HEK293 (cell line): ENCODE results near the gene PTPN6.

Experiments used
- GLI4 ChIP-seq: fragments of 450-650 bp; formaldehyde crosslinking; IDR thresholded peaks from 2 replicates; pipeline ENCODE4 v1.5.1; 2016; ENCODE audit warnings: missing biosample characterization, missing genetic modification characterization
- GLIS1 ChIP-seq: fragments of 450-650 bp; formaldehyde crosslinking; IDR thresholded peaks from 2 replicates; pipeline ENCODE4 v1.5.1; 2016; ENCODE audit warnings: missing biosample characterization, missing genetic modification characterization
- KLF9 ChIP-seq: fragments of 450-650 bp; formaldehyde crosslinking; IDR thresholded peaks from 2 replicates; pipeline ENCODE4 v1.5.1; 2016; ENCODE audit warnings: missing biosample characterization, missing genetic modification characterization, low read depth
- MYNN ChIP-seq: fragments of 450-650 bp; formaldehyde crosslinking; IDR thresholded peaks from 2 replicates; pipeline ENCODE4 v1.5.1; 2016; ENCODE audit warnings: missing biosample characterization, missing genetic modification characterization, borderline replicate concordance
- OSR2 ChIP-seq: fragments of 450-650 bp; formaldehyde crosslinking; IDR thresholded peaks from 2 replicates; pipeline ENCODE4 v1.5.1; 2016; ENCODE audit warnings: missing biosample characterization, missing genetic modification characterization
- PRDM6 ChIP-seq: fragments of 450-650 bp; formaldehyde crosslinking; IDR thresholded peaks from 2 replicates; pipeline ENCODE4 v1.5.1; 2017; ENCODE audit warnings: missing biosample characterization, missing genetic modification characterization
- RBAK ChIP-seq: fragments of 450-650 bp; formaldehyde crosslinking; IDR thresholded peaks from 2 replicates; pipeline ENCODE4 v1.5.1; 2016; ENCODE audit warnings: missing biosample characterization, missing genetic modification characterization
- SETDB1 ChIP-seq: IDR thresholded peaks from one replicate; pipeline ENCODE4 v1.6.1; 2017; ENCODE audit warnings: mild to moderate bottlenecking, low read length, moderate library complexity, mixed read lengths; ENCODE audit not compliant: insufficient read length
- SP2 ChIP-seq: fragments of 450-650 bp; formaldehyde crosslinking; IDR thresholded peaks from 2 replicates; pipeline ENCODE4 v1.5.1; 2016; ENCODE audit warnings: missing biosample characterization, missing genetic modification characterization
- TCF7L2 ChIP-seq: IDR thresholded peaks from 2 replicates; pipeline ENCODE4 v1.6.1; 2011; ENCODE audit warnings: low read depth, mild to moderate bottlenecking, inconsistent platforms, low read length, moderate library complexity, borderline replicate concordance
- ZFP37 ChIP-seq: fragments of 450-650 bp; formaldehyde crosslinking; IDR thresholded peaks from 2 replicates; pipeline ENCODE4 v1.5.1; 2016; ENCODE audit warnings: missing biosample characterization, missing genetic modification characterization
- ZNF114 ChIP-seq: fragments of 450-650 bp; formaldehyde crosslinking; IDR thresholded peaks from 2 replicates; pipeline ENCODE4 v1.5.0; 2017; ENCODE audit warnings: missing biosample characterization, missing genetic modification characterization
- ZNF16 ChIP-seq: fragments of 450-650 bp; formaldehyde crosslinking; IDR thresholded peaks from 2 replicates; pipeline ENCODE4 v1.5.1; 2016; ENCODE audit warnings: low read depth, missing biosample characterization, missing genetic modification characterization
- ZNF214 ChIP-seq: fragments of 450-650 bp; formaldehyde crosslinking; IDR thresholded peaks from 2 replicates; pipeline ENCODE4 v1.5.1; 2017; ENCODE audit warnings: missing biosample characterization, mild to moderate bottlenecking, missing genetic modification characterization, borderline replicate concordance
- ZNF266 ChIP-seq: fragments of 450-650 bp; formaldehyde crosslinking; IDR thresholded peaks from 2 replicates; pipeline ENCODE4 v1.5.1; 2016; ENCODE audit warnings: missing biosample characterization, missing genetic modification characterization, low read depth
- ZNF350 ChIP-seq: fragments of 450-650 bp; formaldehyde crosslinking; IDR thresholded peaks from 2 replicates; pipeline ENCODE4 v1.5.0; 2017; ENCODE audit warnings: missing biosample characterization, mild to moderate bottlenecking, missing genetic modification characterization
- ZNF366 ChIP-seq: fragments of 450-650 bp; formaldehyde crosslinking; conservative IDR thresholded peaks from 2 replicates; pipeline ENCODE4 v1.5.1; 2016; ENCODE audit warnings: missing biosample characterization, missing genetic modification characterization
- ZNF404 ChIP-seq: fragments of 450-650 bp; formaldehyde crosslinking; IDR thresholded peaks from 2 replicates; pipeline ENCODE4 v1.5.1; 2017; ENCODE audit warnings: missing biosample characterization, missing genetic modification characterization
- ZNF510 ChIP-seq: fragments of 450-650 bp; formaldehyde crosslinking; IDR thresholded peaks from 2 replicates; pipeline ENCODE4 v1.5.1; 2018; ENCODE audit warnings: mild to moderate bottlenecking, missing genetic modification characterization, missing biosample characterization; ENCODE audit not compliant: insufficient replicate concordance
- ZNF544 ChIP-seq: fragments of 450-650 bp; formaldehyde crosslinking; IDR thresholded peaks from 2 replicates; pipeline ENCODE4 v1.5.0; 2017; ENCODE audit warnings: missing biosample characterization, missing genetic modification characterization
- ZNF558 ChIP-seq: fragments of 450-650 bp; formaldehyde crosslinking; IDR thresholded peaks from 2 replicates; pipeline ENCODE4 v1.5.1; 2016; ENCODE audit warnings: missing biosample characterization, missing genetic modification characterization
- ZNF626 ChIP-seq: fragments of 450-650 bp; sonication (Bioruptor Pico); formaldehyde crosslinking; IDR thresholded peaks from 2 replicates; pipeline ENCODE4 v1.5.1; 2018; ENCODE audit warnings: missing biosample characterization, missing genetic modification characterization, inconsistent platforms
- ZNF704 ChIP-seq: fragments of 450-650 bp; formaldehyde crosslinking; IDR thresholded peaks from 2 replicates; pipeline ENCODE4 v1.5.1; 2016; ENCODE audit warnings: missing biosample characterization, missing genetic modification characterization
- ZNF707 ChIP-seq: fragments of 450-650 bp; formaldehyde crosslinking; IDR thresholded peaks from 2 replicates; pipeline ENCODE4 v1.5.1; 2016; ENCODE audit warnings: missing biosample characterization, missing genetic modification characterization
- ZNF768 ChIP-seq: fragments of 450-650 bp; formaldehyde crosslinking; IDR thresholded peaks from 2 replicates; pipeline ENCODE4 v1.5.1; 2018; ENCODE audit warnings: missing biosample characterization, mild to moderate bottlenecking, missing genetic modification characterization
- ZNF776 ChIP-seq: fragments of 450-650 bp; formaldehyde crosslinking; IDR thresholded peaks from 2 replicates; pipeline ENCODE4 v1.5.0; 2017; ENCODE audit warnings: missing biosample characterization, missing genetic modification characterization, borderline replicate concordance
- ZNF792 ChIP-seq: fragments of 450-650 bp; formaldehyde crosslinking; IDR thresholded peaks from 2 replicates; pipeline ENCODE4 v1.5.1; 2016; ENCODE audit warnings: missing biosample characterization, missing genetic modification characterization
- ZSCAN5A ChIP-seq: fragments of 450-650 bp; formaldehyde crosslinking; IDR thresholded peaks from 2 replicates; pipeline ENCODE4 v1.5.1; 2016; ENCODE audit warnings: missing biosample characterization, missing genetic modification characterization
- TF ChIP-seq, protein P1 (sequence below): fragments of 450-650 bp; formaldehyde crosslinking; IDR thresholded peaks from 2 replicates; pipeline ENCODE4 v1.5.0; 2017; ENCODE audit warnings: missing biosample characterization, missing genetic modification characterization, borderline replicate concordance
- TF ChIP-seq, protein P2 (sequence below): fragments of 450-650 bp; formaldehyde crosslinking; IDR thresholded peaks from 2 replicates; pipeline ENCODE4 v1.5.1; 2016; ENCODE audit warnings: missing biosample characterization, missing genetic modification characterization
- TF ChIP-seq, protein P3 (sequence below): fragments of 450-650 bp; formaldehyde crosslinking; IDR thresholded peaks from 2 replicates; pipeline ENCODE4 v1.5.1; 2016; ENCODE audit warnings: missing biosample characterization, missing genetic modification characterization

The PTPN6 gene

GRCh38 chr12:6904280-6905276 lies 46.6 kb upstream of the PTPN6 start, which contains the start of gene LRRC23 (continued):
- no peak for TF ChIP-seq ZNF16 (tag by site-specific recombination)
- TF ChIP-seq ZNF366, result peak; percentile 60
- no peak for TF ChIP-seq ZNF404 (tag by site-specific recombination)
- no peak for TF ChIP-seq ZNF114 (tag by site-specific recombination)
- no peak for TF ChIP-seq ZNF792
- TF ChIP-seq ZFP37, result no peak
- TF ChIP-seq ZNF704 (tag by site-specific recombination), result no peak
- TF ChIP-seq, protein P1, sequence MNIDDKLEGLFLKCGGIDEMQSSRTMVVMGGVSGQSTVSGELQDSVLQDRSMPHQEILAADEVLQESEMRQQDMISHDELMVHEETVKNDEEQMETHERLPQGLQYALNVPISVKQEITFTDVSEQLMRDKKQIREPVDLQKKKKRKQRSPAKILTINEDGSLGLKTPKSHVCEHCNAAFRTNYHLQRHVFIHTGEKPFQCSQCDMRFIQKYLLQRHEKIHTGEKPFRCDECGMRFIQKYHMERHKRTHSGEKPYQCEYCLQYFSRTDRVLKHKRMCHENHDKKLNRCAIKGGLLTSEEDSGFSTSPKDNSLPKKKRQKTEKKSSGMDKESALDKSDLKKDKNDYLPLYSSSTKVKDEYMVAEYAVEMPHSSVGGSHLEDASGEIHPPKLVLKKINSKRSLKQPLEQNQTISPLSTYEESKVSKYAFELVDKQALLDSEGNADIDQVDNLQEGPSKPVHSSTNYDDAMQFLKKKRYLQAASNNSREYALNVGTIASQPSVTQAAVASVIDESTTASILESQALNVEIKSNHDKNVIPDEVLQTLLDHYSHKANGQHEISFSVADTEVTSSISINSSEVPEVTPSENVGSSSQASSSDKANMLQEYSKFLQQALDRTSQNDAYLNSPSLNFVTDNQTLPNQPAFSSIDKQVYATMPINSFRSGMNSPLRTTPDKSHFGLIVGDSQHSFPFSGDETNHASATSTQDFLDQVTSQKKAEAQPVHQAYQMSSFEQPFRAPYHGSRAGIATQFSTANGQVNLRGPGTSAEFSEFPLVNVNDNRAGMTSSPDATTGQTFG, result no peak
- TF ChIP-seq OSR2 (tag by site-specific recombination), result peak; percentile 60; the same call in 1 of the 2 replicates
- TF ChIP-seq SP2 (tag by site-specific recombination), result peak; percentile 97
- TF ChIP-seq GLI4 (tag by site-specific recombination), result no peak
- no peak for TF ChIP-seq RBAK (tag by site-specific recombination)
- TF ChIP-seq MYNN (tag by site-specific recombination), result peak; percentile 94
- no peak; the same call in 1 of the 2 replicates for TF ChIP-seq GLIS1 (tag by site-specific recombination)
- TF ChIP-seq ZNF510 (tag by site-specific recombination), result no peak
- TF ChIP-seq ZNF266 (tag by site-specific recombination), result no peak
- no peak for TF ChIP-seq TCF7L2
- no peak for TF ChIP-seq ZNF350 (tag by site-specific recombination)
- no peak for TF ChIP-seq ZNF626 (tag by site-specific recombination)
- TF ChIP-seq ZNF776 (tag by site-specific recombination), result no peak
- TF ChIP-seq ZSCAN5A (tag by site-specific recombination), result no peak
- no peak for TF ChIP-seq ZNF768 (tag by site-specific recombination)
- no peak for TF ChIP-seq ZNF707
- TF ChIP-seq, protein P2, sequence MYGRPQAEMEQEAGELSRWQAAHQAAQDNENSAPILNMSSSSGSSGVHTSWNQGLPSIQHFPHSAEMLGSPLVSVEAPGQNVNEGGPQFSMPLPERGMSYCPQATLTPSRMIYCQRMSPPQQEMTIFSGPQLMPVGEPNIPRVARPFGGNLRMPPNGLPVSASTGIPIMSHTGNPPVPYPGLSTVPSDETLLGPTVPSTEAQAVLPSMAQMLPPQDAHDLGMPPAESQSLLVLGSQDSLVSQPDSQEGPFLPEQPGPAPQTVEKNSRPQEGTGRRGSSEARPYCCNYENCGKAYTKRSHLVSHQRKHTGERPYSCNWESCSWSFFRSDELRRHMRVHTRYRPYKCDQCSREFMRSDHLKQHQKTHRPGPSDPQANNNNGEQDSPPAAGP (tag by site-specific recombination), result no peak; the same call in 1 of the 2 replicates
- no peak for TF ChIP-seq PRDM6 (tag by site-specific recombination)
- no peak for TF ChIP-seq ZNF214 (tag by site-specific recombination)
- no peak for TF ChIP-seq ZNF544 (tag by site-specific recombination)
- peak; percentile 88 for TF ChIP-seq KLF9 (tag by site-specific recombination)
- no peak for TF ChIP-seq ZNF558
- TF ChIP-seq SETDB1, result no peak
- TF ChIP-seq, protein P3, sequence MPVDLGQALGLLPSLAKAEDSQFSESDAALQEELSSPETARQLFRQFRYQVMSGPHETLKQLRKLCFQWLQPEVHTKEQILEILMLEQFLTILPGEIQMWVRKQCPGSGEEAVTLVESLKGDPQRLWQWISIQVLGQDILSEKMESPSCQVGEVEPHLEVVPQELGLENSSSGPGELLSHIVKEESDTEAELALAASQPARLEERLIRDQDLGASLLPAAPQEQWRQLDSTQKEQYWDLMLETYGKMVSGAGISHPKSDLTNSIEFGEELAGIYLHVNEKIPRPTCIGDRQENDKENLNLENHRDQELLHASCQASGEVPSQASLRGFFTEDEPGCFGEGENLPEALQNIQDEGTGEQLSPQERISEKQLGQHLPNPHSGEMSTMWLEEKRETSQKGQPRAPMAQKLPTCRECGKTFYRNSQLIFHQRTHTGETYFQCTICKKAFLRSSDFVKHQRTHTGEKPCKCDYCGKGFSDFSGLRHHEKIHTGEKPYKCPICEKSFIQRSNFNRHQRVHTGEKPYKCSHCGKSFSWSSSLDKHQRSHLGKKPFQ (tag by site-specific recombination), result no peak
